Middle frontal gyrus (tissue), 1 donor: Measurements from ENCODE around the gene CILP2.

Source experiments
- DNase-seq: peaks from one replicate; pipeline ENCODE4 v3.0.0-alpha.2; 2015; ENCODE audit warnings: low spot score; ENCODE audit errors: extremely low spot score

CILP2 gene

GRCh38 chr19:19505669-19506326, 32.3 kb upstream of the CILP2 start:
- DNase-seq = no peak

DNA sequence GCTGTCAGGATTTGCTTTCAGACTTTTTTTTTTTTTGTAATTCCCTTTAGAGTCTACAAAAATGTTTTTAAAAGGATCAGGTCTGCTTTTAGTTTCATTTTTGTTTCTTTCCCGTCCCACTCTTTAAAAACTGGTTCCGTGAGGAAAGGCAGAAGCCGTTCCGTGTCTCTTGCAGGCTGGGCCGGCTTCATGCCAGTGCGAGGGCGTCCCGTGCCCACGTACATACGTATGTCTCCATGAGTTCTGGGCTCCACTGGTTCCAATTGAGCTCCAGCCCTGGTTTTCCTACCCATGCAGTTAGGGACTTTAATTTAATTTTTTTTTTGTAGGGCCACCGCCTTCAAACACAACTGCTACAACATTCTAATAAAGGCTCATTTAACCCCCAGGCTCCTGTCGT, 31.5 kb upstream of the CILP2 start:
- no peak for DNase-seq

- no peak for DNase-seq
These were observed 30.7 kb upstream of the CILP2 start for GRCh38 chr19:19507354-19507753.

GRCh38 chr19:19508217-19508616, 29.8 kb upstream of the CILP2 start:
- DNase-seq = no peak

GRCh38 chr19:19510432-19510831, 27.6 kb upstream of the CILP2 start:
- DNase-seq = no peak

- no peak for DNase-seq
These were observed 24.4 kb upstream of the CILP2 start for GRCh38 chr19:19513682-19514081.

DNA sequence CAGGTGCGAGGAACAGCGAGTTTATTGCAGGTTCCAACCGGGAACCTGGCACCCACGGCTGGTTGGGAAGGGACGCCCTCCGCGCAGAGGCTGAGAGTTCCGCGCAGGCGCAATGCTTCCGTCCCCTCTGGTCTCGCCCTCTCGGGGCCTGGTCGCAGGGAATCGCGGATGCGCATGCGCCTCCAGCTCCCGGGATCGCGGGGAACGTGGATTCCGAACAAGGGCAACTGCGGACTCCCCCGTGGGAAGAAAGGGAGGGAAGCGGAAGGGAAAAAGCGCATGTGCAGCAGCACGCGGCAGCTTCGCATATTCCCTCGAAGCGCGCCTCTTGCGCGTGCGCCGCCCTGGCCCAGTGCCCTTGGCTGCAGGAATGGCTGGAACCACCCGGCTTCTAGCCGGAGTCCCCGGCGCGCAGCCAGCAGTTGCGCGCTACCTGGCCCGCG, 23.8 kb upstream of the CILP2 start:
- DNase-seq = no peak

- DNase-seq = no peak
These were observed 23.0 kb upstream of the CILP2 start, which contains the start of gene TSSK6 for GRCh38 chr19:19514881-19515641. TSS of gene TSSK6 (minus strand) at chr19:19515548. CDS start at chr19:19515427, 121 bp downstream.

GRCh38 chr19:19515642-19516519, 22.2 kb upstream of the CILP2 start, which contains the start of gene NDUFA13:
TSS of gene NDUFA13 (plus strand) at chr19:19516225. CDS start at chr19:19516239, 14 bp downstream.
- DNase-seq = peak; percentile 84

DNA sequence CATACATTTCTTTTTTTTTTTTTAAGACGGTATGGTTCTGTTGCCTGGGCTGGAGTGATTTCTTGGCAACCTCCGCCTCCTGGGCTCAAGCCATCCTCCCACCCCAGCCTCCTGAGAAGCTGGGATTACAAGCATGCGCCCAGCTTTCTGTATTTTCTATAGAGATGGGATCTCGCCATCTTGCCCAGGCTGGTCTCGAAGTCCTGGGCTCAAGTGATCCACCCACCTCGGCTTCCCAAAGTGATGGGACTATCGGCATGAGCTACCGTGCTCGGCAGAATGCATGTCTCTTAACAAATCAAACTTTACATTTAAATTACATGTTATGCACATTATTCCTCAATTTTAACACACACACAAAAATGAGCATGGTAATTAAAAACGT, 20.8 kb upstream of the CILP2 start:
- no peak for DNase-seq

DNA sequence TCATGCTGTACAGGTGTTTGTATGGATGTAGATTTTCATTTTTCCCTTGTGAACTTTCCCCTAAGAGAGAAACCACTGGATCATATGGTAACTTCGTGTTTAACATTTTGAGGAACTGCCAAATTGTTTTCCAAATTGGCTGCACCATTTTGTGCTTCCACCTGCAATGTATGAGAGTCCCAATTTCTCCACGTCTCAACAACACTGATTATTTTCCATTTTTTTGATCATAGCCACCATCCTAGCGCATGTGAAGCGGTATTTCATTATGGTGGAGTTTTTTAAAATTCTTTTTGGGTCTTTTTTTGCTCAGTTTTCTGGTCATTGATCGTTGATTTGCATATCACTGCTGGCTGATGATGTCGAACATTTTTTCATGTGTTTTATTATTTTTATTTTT, 17.1 kb upstream of the CILP2 start:
- DNase-seq = no peak

DNA sequence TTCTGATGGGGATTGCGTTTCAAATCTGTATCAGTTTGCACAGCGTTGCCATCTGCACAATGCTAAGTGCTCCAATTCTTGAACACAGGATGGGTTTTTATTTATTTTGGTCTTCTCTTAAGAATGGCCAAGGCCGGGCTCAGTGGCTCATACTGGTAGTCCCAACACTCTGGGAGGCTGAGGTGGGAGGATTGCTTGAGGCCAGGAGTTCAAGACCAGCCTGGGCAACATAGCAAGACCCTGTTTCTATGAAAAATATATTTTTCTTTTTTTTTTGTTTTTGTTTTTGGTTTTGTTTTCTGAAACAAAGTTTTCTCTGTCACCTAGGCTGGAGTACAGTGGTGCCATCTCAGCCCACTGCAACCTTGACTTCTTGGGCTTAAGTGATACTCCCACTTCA, 14.9 kb upstream of the CILP2 start:
- DNase-seq = no peak

DNA sequence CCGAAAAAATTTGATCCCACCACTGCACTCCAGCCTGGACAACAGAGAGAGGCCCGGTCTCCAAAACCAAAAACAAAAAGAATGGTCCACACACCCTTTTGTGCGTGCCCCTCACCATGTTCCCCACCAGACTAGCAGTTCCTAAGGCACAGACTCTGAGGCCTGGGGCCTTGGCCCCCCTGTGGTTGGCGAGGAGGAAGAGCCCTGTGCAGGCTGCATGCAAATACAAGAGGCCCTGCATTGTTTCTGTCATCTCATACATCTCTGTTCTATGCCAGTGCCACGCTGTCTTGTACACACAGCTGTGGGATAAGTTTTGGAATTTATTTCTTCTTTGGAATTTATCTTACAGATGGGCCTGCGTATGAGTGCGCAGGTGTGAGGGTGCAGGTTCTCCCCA, 14.0 kb upstream of the CILP2 start:
- no peak for DNase-seq

DNA sequence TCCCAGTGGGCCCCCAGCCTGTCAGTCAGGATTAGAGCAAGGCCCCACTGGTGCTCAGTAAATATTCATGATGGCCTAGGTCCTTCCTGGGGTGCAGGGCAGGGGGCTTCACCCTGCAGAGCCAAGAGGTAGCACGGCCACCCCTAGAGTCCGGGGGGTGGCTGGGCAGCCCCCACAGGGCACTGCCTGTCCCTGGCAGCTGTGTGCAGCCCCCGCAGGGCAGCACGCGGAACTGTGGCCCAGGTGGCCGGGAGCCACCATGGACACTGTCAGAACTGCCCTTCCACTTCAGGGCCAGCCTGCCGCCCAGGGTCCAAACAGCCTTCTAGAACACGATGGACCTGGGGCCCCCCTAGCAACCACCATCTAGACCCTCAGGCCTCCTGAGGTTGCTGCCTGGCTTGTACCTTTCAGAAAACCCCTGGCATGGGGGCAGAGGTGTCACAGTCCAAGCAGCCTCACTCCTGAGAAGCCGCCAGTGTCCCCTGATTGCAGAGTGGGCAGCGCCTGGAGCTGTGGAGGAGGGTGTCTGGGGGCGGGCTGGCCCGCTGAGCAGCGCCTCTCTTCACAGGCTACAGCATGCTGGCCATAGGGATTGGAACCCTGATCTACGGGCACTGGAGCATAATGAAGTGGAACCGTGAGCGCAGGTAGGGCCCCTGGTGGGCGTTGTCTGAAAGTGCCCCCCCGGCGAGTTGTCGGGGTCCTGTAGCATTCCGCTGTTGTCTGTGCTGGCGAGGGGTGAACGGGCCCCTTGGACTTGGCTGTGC, 12.3 kb upstream of the CILP2 start:
- DNase-seq = no peak

- DNase-seq = no peak
These were observed 11.3 kb upstream of the CILP2 start for GRCh38 chr19:19526581-19527370.

GRCh38 chr19:19527371-19527656, 10.8 kb upstream of the CILP2 start:
- DNase-seq = no peak

- no peak for DNase-seq
These were observed 10.1 kb upstream of the CILP2 start for GRCh38 chr19:19527674-19528625.

GRCh38 chr19:19528721-19529490, 9.2 kb upstream of the CILP2 start, which contains the start of gene YJEFN3:
TSS of gene YJEFN3 (plus strand) at chr19:19528911. CDS start at chr19:19528933, 22 bp downstream.
- no peak for DNase-seq
